Neural cell (in vitro differentiated cells): ENCODE measurements around the gene SLC28A1. TPM values are rescaled to one million over a fixed set of nuclear protein-coding genes. Genes with fewer than 3 reads are reported as not detected.

ENCODE experiments used
- H2AFZ ChIP-seq: fragments of 200-600, 300-800 bp; sonication (generic), shearing (Covaris generic); 2 replicates; pipeline ENCODE4 v1.6.0; 2014; ENCODE audit warnings: low read depth, mild to moderate bottlenecking, antibody characterized with exemption, low read length, moderate library complexity
- H3F3A ChIP-seq: fragments of 200-600 bp; shearing (Covaris generic); 2 replicates; pipeline ENCODE4 v1.6.1; 2016; ENCODE audit warnings: mild to moderate bottlenecking, moderate library complexity, mixed read lengths, antibody characterized with exemption, low read length; ENCODE audit not compliant: insufficient read depth, poor library complexity, severe bottlenecking
- H3K27ac ChIP-seq: fragments of 200-600, 300-800 bp; sonication (generic), shearing (Covaris generic); 2 replicates; pipeline ENCODE4 v1.5.1; 2014; ENCODE audit warnings: mild to moderate bottlenecking, low read length, moderate library complexity
- H3K27me3 ChIP-seq: fragments of 300-800, 200-600 bp; sonication (generic), shearing (Covaris generic); 2 replicates; pipeline ENCODE4 v1.6.0; 2014; ENCODE audit warnings: mild to moderate bottlenecking, low read depth, low read length, moderate library complexity; ENCODE audit not compliant: insufficient read depth
- H3K36me3 ChIP-seq: fragments of 300-800, 200-600 bp; sonication (generic), shearing (Covaris generic); 2 replicates; pipeline ENCODE4 v1.5.1; 2014; ENCODE audit warnings: mild to moderate bottlenecking, antibody characterized with exemption, low read length, moderate library complexity; ENCODE audit not compliant: insufficient read depth
- H3K4me2 ChIP-seq: fragments of 300-800, 200-600 bp; sonication (generic), shearing (Covaris generic); 2 replicates; pipeline ENCODE4 v1.6.0; 2014; ENCODE audit warnings: mild to moderate bottlenecking, low read length
- H3K4me3 ChIP-seq: fragments of 300-800, 200-600 bp; sonication (generic), shearing (Covaris generic); 2 replicates; pipeline ENCODE4 v1.5.1; 2014; ENCODE audit warnings: mild to moderate bottlenecking, low read length, moderate library complexity
- H3K79me2 ChIP-seq: fragments of 200-600 bp; shearing (Covaris generic); replicated peaks from 2 replicates; pipeline ENCODE4 v1.6.0; 2014; ENCODE audit warnings: mild to moderate bottlenecking, low read length, moderate library complexity; ENCODE audit not compliant: insufficient read depth
- H3K9ac ChIP-seq: fragments of 300-800, 200-600 bp; sonication (generic), shearing (Covaris generic); 2 replicates; pipeline ENCODE4 v1.6.1; 2016; ENCODE audit warnings: mild to moderate bottlenecking, low read length, mixed read lengths
- H3K9me2 ChIP-seq: fragments of 200-600 bp; shearing (Covaris generic); 2 replicates; pipeline ENCODE4 v1.6.1; 2016; ENCODE audit warnings: mild to moderate bottlenecking, low read length, mixed read lengths; ENCODE audit not compliant: insufficient read depth
- H3K9me3 ChIP-seq: fragments of 200-600, 300-800 bp; sonication (generic), shearing (Covaris generic); 2 replicates; pipeline ENCODE4 v1.6.1; 2016; ENCODE audit warnings: mild to moderate bottlenecking, mixed run types, low read length, moderate library complexity, mixed read lengths
- H4K20me1 ChIP-seq: fragments of 200-600 bp; shearing (Covaris generic); 2 replicates; pipeline ENCODE4 v1.6.1; 2016; ENCODE audit warnings: mild to moderate bottlenecking, mixed run types; ENCODE audit not compliant: insufficient read depth
- CTCF ChIP-seq: fragments of 450-650 bp; IDR thresholded peaks from 2 replicates; pipeline ENCODE4 v1.5.1; 2014; ENCODE audit warnings: antibody characterized with exemption, mild to moderate bottlenecking, moderate library complexity; ENCODE audit not compliant: poor library complexity, severe bottlenecking
- EP300 ChIP-seq: fragments of 450-650 bp; conservative IDR thresholded peaks from 2 replicates; pipeline ENCODE4 v1.6.1; 2014; ENCODE audit warnings: antibody characterized with exemption, mild to moderate bottlenecking, moderate library complexity; ENCODE audit not compliant: poor library complexity, severe bottlenecking
- EZH2 ChIP-seq: fragments of 200-600, 300-800 bp; shearing (Covaris generic), sonication (generic); IDR thresholded peaks from 2 replicates; pipeline ENCODE4 v1.6.1; 2014; ENCODE audit warnings: antibody characterized with exemption, low read length, borderline replicate concordance, mild to moderate bottlenecking; ENCODE audit not compliant: insufficient read depth, poor library complexity, severe bottlenecking
- MXI1 ChIP-seq: fragments of 450-650 bp; conservative IDR thresholded peaks from 2 replicates; pipeline ENCODE4 v1.6.1; 2014; ENCODE audit warnings: antibody characterized with exemption, mild to moderate bottlenecking; ENCODE audit not compliant: poor library complexity, severe bottlenecking
- POLR2AphosphoS5 ChIP-seq: IDR thresholded peaks from 2 replicates; pipeline ENCODE4 v1.6.1; 2012
- RAD21 ChIP-seq: fragments of 450-650 bp; conservative IDR thresholded peaks from 2 replicates; pipeline ENCODE4 v1.6.1; 2014; ENCODE audit warnings: antibody characterized with exemption, mild to moderate bottlenecking, moderate library complexity
- REST ChIP-seq: IDR thresholded peaks from 2 replicates; pipeline ENCODE4 v1.6.1; 2012; ENCODE audit warnings: borderline replicate concordance
- SMC3 ChIP-seq: fragments of 450-650 bp; conservative IDR thresholded peaks from 2 replicates; pipeline ENCODE4 v1.6.1; 2014; ENCODE audit warnings: antibody characterized with exemption, mild to moderate bottlenecking, moderate library complexity; ENCODE audit not compliant: poor library complexity
- TAF1 ChIP-seq: IDR thresholded peaks from 2 replicates; pipeline ENCODE4 v1.6.1; 2012; ENCODE audit warnings: low read depth
- polyA plus RNA-seq: library from polyadenylated mRNA; depleted of rRNA; stranded (reverse); fragments of >200 nt; gene quantifications from 2 replicates; pipeline ENCODE4 v1.2.3, GENCODE V29; 2014

Gene SLC28A1
- polyA plus RNA-seq, 1 donor from 2014 or later = not detected

- Histone ChIP-seq H3K27me3 (no peaks in the 10 kb centered on the region), H3F3A (no peaks in the 10 kb centered on the region), H3K36me3 (no peaks in the 10 kb centered on the region), H4K20me1 (no peaks in the 10 kb centered on the region), H3K4me2 (no peak overlapping the region), H3K27ac (no peak overlapping the region), H3K4me3 (no peak overlapping the region), H3K9me3 (no peaks in the 10 kb centered on the region), H3K9me2 (no peaks in the 10 kb centered on the region), H3K9ac (no peak overlapping the region), H3K79me2 (no peaks in the 10 kb centered on the region), H2AFZ (no peak overlapping the region)
- no peak for TF ChIP-seq EZH2
- no peak for TF ChIP-seq POLR2AphosphoS5
- no peak for TF ChIP-seq MXI1
- no peak for TF ChIP-seq SMC3
- no peak for TF ChIP-seq REST
- TF ChIP-seq EP300 = no peak
- TF ChIP-seq CTCF = no peak
- no peak for TF ChIP-seq TAF1
- no peak for TF ChIP-seq RAD21
Measured at GRCh38 chr15:84908564-84908963, 24.1 kb downstream of the SLC28A1 start.

- Histone ChIP-seq H4K20me1 (no peaks in the 10 kb centered on the region), H3K9me3 (no peaks in the 10 kb centered on the region), H3K27me3 (no peaks in the 10 kb centered on the region), H3K9me2 (no peaks in the 10 kb centered on the region), H3K79me2 (no peaks in the 10 kb centered on the region), H3K9ac (no peak overlapping the region), H2AFZ (no peak overlapping the region), H3K4me3 (no peak overlapping the region), H3K27ac (no peak overlapping the region), H3K36me3 (no peaks in the 10 kb centered on the region), H3K4me2 (no peak overlapping the region), H3F3A (no peaks in the 10 kb centered on the region)
- TF ChIP-seq POLR2AphosphoS5 = no peak
- no peak for TF ChIP-seq REST
- no peak for TF ChIP-seq EZH2
- TF ChIP-seq TAF1 = no peak
- TF ChIP-seq RAD21 = no peak
- no peak for TF ChIP-seq EP300
- TF ChIP-seq SMC3 = no peak
- TF ChIP-seq MXI1 = no peak
- TF ChIP-seq CTCF = no peak
Measured at GRCh38 chr15:84909029-84909428, 24.6 kb downstream of the SLC28A1 start.
